ENCODE measurements around the gene IL12B. TPM values are rescaled to one million over a fixed set of nuclear protein-coding genes. Genes with fewer than 3 reads are reported as not detected.
"Not testable (repeated sequence)": the region's sequence is repeated elsewhere in the genome, so short reads cannot be mapped to it uniquely, and the experiment has no call there.

Gene IL12B
- total RNA-seq, 1 donor from 2014 or later, result 0.10 TPM

DNA sequence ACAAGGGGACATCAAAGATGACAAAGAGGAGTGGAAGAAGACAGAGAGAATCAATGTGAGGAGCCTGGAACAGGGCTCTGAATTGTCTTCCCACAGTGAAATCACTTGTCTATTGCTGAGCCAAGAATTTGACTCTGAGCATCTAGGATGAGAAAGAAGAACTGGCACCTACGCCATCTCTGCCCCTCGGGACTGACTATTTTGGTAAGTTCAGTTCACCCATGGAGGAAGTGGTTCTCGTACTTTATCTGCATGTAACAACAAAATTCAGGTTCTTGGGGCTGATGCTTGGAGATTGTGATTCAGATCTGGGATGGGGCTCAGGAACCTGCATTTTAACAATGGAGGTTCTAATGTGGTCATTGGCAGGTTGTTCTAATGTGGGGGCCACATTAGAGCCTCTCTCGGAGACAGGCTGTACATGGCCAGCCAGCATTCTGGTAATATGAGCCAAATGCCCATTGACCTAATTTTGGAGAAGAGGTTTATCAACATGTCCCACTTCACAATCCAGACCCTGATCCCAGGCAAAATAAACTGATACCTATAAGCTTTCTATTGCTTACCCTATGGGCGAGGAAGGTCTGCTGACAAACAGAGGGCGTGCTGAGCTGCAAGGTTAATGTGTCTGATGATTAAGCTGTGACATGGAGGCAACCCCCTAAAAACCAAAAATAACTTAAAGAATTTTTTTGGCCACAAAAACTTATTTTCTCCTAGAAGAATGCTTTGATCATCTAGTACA is 2.7 kb upstream of the IL12B start:
- DNase-seq, result no peak

DNA sequence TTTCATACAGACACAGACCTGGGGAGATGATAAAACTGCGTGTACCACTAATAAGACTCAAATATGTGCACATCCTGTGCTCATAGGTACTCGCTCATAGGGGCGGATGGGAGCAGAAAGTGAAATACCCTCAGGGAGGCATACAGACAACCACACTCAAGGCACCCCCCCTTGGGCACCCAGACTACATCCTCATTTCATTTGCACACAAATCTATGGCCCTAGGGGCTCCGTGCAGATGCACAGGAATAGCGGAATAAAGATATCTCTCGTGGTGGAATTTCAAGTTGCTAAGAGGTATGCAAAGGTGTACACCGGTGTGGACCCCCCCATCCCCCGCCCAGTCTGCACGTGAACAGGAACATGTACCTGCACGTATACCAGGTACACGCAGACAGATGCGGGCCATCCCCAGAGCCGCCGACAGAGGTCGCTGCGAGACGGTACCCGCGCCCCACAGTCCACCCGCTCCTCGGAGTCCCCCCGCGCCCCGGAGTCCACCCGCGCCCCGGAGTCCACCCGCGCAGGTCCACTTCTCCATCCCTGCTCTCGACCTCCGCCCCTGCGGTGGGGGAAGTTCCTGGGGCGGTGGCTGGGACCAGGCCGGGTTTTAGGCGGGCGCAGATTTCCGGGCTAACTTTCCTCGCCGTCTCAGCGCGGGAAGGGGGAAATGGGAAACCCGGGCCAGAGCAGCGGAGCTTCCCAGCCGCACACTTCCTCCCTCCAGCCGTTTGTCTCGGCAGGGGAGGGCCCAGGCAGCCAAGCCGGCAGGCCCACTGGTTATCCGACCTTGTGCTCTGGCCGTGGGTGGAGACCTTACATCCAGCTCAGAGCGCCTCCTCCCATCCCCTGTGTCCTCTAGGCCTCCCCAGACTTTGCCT is 1.0 kb upstream of the IL12B start:
- peak; percentile 22 for DNase-seq

GRCh38 chr5:159324986-159325385 is 5.3 kb downstream of the IL12B start:
- DNase-seq, result no peak

DNA sequence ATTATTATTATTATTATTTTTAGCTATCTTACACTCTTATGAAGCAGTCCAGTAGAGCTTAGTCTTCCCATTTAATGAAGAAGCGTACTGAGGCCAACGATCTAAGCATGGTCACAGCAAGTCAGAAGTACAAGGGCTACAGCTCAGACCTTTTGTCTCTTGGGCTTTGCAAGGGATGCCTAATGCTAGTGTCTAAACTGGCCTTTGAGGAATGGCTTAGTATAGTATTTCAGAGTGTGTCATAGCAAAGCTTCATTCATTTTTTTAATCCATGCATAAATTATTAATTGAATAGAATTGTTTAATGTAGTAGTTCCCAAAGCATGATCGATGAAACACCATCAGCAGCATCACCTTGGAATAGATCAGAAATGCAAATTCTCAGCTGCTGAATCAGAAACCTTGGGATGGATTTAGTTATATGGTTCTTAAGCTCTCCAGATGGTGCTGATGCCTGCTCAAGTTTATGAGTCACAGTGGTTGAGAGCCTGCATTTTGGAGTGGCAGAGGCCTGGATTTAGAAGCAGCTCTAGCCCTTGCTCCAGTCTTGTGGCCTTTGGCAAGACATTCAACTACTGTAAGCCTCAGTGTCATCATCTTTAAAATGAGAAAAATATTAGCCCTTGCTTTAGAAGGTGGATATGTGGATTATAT is 6.1 kb downstream of the IL12B start:
- no peak for DNase-seq

DNA sequence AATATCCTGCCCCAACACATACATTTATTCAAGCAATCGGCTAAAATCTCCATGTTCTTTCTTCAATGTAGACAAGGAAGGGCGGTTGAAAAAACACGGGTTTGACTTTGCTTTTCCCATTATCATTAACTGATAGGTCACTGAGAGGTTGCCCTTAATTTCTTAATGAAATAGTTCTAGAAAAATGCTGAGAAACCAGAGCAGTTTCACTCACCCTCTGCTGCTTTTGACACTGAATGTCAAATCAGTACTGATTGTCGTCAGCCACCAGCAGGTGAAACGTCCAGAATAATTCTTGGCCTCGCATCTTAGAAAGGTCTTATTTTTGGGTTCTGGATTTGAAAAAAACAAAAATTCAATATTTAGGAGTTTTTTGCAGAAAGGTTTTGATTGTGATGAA is 8.1 kb downstream of the IL12B start:
- DNase-seq, result no peak

DNA sequence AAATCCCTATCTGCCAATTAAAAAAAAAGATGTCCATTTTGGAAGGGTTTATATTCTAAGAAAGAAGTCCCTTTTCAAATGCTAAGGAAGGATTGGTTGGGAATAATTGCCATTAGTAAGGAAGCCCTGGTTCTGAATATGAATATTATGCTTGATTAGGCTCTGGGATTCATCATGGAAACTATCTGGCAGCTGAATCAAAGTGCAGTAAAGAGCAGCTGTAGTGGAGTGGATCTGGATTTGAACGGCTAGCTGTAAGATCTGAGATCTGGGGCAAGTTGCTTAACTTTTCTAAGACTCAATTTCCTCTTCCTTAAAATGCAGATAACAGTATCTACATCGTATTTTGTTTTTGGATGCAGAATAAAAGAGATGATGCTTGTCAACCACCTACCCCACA is 10.5 kb downstream of the IL12B start:
- DNase-seq, result no peak

DNA sequence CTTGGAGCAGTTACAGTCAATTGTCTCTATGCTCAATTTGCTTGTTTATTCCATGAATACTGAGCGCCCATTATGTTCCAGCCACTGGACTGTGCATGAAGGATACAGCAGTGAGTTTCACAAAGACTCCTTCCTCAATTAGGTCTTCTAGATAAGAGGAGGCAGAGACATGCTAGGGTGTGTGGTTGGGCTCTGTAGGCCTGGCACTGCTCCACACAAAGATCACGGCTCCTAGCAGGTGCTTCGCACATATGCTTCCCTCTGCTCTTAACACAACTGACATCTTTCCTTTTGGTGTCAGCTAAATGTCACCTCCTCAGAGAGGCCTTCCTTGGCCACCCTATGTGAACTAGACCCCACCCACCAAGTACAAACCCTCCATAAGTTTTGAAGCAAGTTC is 10.9 kb downstream of the IL12B start:
- DNase-seq, result no peak

- no peak for DNase-seq
Measured at GRCh38 chr5:159318448-159318847, 11.8 kb downstream of the IL12B start.

- no peak for DNase-seq
Measured at GRCh38 chr5:159317849-159318248, 12.4 kb downstream of the IL12B start.

DNA sequence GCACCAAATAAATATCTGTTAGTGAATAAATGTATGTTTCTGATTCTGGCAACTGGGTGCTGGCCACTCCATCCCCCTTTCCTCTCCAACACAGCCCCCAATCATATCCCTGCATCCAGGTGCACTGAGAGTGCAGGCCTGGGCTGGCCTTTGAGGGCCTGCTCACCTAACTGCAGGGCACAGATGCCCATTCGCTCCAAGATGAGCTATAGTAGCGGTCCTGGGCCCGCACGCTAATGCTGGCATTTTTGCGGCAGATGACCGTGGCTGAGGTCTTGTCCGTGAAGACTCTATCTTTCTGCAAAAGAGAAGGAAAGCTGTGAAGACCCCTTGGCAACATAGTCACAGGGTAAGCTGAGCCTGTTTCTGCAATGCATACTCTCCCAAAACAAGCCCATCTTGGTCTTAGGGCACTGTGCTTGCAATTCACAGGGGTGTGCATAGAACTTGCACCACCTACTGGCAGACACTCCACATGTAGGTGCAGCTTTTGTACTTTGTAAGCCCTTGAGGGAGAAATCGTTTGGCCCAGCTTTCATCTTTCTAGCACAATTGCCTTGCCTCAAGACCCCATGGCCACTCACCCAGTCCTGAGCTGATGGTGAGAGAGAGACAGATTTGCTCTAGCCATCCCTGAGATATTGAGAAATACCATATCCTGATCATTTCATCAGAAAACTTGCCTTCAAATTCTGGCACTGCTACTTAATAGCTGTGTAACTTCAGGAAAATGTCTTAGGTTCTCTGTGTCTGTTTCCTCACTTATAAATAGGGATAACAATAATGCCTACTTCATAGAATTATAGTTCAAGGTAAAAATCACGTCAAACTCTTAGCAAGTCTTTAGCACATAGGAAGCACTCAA is 13.5 kb downstream of the IL12B start:
- no peak for DNase-seq

DNA sequence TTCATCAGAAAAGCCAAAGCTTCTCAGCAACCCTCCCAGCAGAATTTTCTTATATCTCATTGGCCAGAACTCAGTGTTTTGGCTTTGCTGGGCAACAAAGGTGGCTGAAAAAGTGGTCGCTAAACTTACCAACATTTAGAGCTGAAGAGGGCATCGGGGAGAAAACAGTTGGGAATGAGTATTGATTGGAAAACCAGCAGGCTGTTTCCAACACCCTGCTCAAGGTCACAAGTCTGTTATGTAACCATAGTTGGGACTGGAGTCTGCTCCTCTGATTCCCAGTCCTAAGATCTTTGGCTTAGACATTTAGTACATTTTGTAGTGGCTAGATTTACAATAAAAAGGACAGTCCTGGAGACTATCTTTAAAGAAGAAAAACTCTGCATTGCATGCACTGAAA is 17.1 kb downstream of the IL12B start:
- DNase-seq, result no peak

DNA sequence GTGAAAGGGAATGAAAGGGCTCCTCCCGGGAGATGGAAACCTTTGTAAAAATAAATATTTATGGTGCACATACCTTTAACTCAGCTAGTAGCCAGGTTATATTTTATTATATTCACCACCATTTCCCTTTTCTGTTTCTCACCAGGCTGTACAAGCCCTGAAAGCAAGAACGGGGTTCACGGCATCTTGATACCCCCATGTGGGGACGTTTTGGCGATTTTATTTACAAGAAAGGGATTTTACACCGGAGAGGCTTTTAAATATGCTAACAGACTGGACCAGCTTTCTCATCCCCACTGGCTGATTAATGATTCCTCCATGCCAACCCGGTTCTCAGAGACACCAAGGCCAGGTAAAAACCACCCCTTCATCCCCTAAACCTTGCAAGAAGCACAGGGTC is 19.2 kb downstream of the IL12B start:
- DNase-seq, result no peak

GRCh38 chr5:159310511-159310910 is 19.8 kb downstream of the IL12B start:
- DNase-seq, result no peak

- DNase-seq, result no peak
Measured at GRCh38 chr5:159309689-159310433, 20.4 kb downstream of the IL12B start.

- DNase-seq, result no peak
Measured at GRCh38 chr5:159304961-159305595, 25.2 kb downstream of the IL12B start.

DNA sequence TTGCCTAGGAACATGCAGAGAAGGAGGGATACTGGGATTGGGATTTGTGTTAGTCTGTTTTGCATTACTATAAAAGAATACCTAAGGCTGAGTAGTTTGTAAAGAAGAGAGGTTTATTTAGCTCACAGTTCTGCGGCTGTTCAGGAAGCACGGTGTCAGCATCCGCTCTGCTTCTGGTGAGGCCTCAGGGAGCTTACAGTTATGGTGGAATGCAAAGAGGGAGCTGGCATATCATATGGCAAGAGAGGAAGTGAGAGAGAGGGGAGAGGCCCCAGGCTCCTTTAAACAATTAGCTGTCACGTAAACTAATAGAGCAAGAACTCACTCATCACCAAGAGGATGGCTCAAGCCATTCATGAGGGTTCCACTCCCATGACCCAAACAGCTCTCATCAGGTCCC is 27.0 kb downstream of the IL12B start:
- DNase-seq, result no peak

DNA sequence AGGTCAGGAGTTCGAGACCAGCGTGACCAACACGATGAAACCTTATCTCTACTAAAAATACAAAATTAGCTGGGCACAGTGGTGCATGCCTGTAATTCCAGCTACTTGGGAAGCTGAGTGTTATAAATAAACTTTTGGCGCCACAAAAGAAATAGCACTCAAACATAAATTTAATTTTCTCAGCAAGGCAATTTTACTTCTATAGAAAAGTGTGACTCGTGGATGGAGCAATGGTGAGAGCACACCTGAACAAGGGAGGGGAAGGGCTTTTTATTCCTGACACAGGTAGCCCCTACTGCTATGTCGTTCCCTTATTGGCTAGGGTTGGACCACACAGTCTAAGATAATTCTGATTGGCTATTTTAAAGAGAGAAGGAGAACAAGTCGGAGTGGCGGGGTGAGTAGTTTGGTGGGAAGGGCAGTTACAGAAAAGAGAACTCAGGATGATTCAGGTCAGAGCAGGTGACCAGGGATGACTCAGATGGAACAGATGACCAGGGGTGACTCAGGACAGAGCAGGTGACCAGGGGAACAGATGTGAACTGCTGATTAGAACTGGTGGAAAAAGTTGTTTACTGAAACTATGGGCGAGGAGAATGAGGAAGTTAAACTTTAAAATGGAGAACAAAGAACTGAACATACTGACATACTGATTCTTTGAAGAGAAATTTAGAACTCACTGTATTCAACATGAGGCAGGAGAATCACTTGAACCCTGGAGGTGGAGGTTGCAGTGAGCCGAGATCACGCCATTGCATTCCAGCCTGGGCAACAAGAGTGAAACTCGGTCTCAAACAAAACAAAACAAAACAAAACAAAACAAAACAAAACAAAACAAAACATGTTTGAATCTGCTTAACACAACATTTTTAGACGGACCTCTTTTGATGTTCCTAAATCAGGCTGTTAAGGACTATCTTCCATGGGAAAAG is 28.1 kb downstream of the IL12B start:
- not testable (repeated sequence) for DNase-seq

DNA sequence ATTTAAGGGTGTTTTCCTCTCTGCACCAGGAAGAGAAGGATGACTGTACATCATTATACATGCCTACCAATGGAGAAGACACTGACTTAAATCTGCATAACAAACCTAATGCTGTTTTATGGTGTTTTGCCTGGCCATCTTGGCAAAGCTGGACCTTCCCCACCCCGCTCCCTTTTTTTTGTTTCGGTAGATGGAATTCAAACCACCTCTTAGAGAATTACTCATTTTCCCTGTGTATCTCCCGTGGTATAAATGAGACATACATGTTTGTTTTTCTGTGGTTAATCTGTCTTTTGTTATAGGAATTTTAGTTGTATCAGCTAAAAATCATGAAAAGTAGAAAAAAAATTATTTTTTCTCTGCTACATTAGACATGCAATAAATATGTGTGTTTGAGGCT is 28.8 kb downstream of the IL12B start:
- DNase-seq, result no peak

DNA sequence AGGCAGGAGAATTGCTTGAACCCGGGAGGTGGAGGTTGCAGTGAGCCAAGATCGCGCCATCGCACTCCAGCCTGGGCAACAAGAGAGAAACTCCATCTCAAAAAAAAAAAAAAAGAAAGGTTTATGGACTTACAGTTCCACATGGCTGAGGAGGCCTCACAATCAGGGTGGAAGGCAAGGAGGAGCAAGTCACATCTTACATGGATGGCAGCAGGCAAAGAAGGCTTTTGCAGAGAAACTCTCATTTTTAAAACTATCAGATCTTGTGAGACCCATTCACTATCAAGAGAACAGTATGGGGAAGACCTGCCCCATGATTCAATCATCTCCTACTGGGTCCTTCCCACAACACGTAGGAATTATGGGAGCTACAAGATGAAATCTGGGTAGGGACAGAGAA is 33.0 kb downstream of the IL12B start:
- not testable (repeated sequence) for DNase-seq

- no peak for DNase-seq
Measured at GRCh38 chr5:159294921-159295320, 35.4 kb downstream of the IL12B start.
